Fibroblast of gingiva (primary cell): Measurements from ENCODE around the gene CYP19A1.
"Not testable (repeated sequence)": the region's sequence is repeated elsewhere in the genome, so short reads cannot be mapped to it uniquely, and the experiment has no call there.

Experiments
- DNase-seq: peaks from one replicate; pipeline ENCODE4 v3.0.0-alpha.2; 2011; ENCODE audit warnings: low read depth

The CYP19A1 gene

DNA sequence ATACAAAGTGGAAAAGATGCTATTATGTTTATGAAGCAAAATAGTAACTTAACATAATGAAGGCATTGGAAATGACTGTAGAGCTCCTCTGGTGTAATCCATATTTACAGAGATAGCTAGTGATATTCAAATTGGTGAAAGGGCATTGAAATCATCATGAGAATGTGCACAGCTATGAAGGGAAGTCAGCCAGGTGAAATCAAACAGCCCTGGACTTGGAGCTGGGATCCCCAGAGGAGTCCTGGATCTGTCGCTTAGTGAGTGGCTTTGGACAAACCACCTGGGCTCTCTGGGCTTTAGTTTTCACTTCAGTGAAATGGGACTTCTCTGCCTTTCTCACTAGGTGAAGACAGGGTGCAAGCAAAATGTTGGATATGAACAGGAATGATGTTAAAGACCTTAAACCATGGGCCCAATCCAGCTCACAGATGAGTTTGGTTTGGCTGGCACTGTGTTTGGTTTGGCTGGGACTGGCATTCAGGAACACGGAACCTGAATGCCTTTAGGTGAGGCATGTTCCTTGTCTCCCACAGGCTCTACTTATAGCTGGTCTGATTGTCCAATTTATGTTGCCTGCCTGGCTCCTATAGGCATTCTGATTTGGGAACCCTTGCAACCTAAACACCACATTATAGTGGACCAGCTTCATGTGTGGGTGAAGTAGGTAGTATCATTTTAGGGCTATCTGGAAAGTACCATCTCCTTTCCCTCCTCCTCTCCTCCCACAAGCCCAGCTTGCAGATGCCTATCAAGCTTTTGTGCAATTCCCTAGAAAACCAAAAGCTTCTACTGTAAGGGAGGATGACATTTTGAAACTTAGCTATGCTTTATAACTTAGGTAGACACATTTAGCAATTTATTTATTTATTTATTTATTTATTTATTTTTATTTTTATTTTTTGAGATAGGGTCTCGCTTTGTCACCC lies 133.1 kb downstream of the CYP19A1 start:
- DNase-seq = no peak

DNA sequence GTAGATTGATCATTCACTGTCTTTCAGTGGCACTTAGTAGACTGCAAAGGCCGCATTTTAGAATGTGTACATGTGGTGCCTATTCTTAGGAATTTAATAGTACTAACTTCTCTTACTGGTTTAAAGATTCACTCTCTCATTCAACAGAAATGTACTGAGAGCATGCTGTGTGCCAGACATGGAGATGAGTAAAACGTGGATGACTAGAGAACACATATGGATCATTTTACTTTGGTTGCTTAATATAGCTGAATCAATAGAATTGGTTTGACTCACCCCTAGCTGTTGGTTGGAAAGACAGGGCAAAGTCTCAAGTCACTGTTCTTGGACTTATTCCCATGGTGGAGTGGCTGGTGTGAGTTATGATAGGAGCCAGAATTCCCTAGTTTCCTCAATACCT lies 134.6 kb downstream of the CYP19A1 start:
- peak; percentile 97 for DNase-seq

DNA sequence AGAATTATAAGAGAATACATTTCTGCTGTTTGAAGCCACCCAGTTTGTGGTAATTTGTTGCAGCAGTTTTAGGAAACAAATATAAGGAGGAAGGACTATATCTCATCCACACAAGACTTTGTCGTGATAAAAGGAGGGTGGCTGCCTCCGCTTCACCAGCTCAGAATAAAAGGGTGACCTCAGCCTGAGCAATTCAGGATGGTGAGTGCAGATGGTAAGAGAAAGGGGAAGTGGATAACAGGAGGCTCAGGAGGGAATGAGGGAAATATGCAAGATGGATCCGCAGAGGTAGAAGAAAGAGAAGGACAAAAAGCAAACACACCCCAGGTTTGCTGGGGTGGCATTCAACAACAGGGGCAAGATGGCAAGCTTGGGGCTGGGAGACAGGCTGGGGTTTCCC lies 135.6 kb downstream of the CYP19A1 start:
- no peak for DNase-seq

DNA sequence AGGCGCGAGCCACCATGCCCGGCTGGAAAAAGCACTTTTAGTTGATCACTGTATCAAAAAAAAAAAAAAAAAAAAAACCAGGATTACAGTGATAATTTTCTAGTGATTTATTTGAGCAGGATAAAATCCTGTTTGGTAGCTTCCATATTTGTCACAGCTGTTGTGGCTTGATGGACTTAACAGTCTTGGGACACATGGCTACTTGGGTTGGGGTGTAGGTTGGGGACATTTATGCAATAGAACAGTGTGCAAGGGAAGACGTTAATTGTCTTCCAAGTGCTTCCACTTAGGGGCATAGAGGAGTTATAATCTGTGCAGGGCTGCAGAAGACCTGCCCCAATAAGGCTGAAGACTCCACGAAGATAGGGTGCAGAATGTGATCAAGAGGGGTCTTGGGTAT lies 136.8 kb downstream of the CYP19A1 start:
- no peak for DNase-seq

DNA sequence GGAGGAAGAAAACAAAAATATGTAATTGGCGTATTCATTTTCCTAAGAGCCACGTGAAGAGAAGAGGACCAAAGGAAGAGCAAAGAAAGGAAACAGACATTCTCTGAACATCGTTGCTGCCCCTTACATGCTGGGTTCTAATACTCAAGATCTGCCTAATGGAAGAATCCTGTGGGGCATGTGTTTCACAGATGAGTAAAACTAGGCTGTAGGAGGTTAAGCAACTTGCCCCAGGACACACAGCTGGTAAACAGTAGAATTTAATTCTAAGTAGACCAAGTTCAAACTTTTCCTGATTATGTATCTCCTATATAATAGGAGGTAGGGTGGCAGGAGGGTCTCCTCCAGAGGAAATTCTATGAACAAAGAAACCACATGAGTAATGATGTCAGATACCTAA lies 137.6 kb downstream of the CYP19A1 start:
- peak; percentile 67 for DNase-seq

DNA sequence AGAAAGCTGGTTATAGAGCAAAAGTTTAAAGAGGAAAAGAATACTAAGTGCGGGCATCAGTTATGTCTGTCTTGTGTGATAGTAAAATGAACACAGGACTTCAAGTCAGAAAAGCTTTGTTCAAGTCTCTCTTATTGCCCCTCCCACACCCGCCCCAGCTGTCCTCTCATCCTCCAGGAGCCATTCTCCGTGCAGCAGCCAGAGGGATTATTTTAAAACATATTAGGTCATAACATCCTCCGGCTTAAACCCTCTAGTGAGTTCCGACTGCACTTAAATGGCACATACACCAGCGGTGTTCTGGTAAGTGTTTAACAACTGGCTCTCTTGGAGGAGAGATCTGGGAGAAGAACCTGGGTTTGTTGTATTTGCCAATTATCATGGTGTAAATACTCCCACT lies 138.9 kb downstream of the CYP19A1 start:
- DNase-seq = no peak

DNA sequence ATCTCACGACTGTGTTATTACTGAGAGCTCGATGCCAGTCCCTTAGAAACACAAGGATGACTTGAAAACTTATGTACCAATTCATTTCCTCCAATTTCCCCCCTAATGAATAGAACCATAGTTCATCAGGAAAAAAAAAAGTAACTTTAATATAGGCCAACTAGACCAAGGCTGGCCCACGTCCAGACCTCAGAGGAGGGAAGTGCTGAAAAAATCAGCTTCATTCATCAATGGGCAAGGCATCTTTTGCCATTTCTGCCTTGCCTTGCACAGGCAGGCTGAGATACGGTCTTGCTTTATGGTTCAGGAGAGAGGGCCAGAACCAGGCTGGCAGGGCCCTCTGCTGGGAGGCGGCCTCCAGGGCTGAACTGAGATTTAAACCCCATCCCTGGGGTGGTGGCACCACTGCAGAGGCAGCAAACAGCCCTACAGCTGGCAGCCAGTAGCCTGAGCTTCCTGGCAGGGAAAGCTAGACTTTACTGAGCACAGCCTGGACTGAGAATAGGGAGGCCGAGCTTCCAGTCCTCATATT lies 139.6 kb downstream of the CYP19A1 start:
- peak; percentile 67 for DNase-seq

DNA sequence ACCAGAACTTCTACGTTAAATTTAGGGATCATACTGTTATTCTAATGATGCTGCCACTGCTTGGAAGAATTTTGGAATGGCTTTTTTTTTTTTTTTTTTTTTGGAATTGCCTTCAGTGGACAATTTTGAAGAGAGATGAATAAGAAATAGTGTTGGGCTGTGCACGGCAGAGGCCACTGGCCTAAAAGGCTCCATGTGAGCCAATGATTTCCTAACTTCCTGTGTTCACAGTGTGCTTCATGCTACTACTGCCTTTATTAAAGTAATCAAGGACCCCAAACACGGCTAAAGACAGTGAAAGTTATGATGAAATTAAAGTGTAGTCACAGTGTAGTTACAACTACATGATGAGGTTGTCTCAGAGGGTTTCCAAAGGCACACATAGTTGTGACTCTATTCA lies 142.9 kb downstream of the CYP19A1 start:
- DNase-seq = peak; percentile 40

DNA sequence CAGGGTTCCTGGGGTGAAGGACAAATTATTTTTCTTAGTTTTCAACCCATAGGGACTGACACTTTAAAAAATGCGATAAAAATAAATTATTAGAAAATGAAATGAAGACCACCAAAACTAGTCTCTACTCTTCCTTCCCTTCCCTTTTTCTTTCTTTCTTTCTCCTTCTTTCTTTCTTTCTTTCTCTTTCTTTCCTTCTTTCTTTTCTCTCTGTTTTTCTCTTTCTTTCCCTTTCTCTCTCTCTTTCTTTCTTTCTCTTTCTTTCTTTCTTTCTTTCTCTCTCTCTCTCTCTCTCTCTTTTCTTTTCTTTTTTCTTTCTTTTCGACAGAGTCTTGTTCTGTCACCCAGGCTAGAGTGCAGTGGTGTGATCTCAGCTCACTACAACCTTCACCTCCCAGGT lies 144.4 kb downstream of the CYP19A1 start:
- no peak for DNase-seq

DNA sequence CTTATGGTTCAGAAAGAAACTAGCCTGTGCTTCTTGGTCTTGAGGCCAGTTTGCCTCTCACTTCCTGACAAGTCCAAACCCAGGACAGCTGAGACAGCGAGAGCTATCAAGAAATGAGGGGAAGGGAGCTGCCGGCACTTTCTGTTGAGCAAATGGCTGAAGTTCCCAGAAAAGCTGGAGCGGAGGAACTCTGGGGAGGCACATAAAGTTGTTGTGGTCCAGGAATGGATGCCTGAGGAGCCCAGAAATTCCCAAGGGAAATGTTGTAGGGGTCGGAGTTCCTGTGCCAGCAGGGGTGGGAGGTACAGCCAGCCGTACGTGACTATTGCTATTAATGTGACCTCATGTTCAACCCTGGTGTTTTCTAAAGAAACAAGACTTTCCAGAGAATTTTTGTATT lies 144.9 kb downstream of the CYP19A1 start:
- DNase-seq = peak; percentile 17

DNA sequence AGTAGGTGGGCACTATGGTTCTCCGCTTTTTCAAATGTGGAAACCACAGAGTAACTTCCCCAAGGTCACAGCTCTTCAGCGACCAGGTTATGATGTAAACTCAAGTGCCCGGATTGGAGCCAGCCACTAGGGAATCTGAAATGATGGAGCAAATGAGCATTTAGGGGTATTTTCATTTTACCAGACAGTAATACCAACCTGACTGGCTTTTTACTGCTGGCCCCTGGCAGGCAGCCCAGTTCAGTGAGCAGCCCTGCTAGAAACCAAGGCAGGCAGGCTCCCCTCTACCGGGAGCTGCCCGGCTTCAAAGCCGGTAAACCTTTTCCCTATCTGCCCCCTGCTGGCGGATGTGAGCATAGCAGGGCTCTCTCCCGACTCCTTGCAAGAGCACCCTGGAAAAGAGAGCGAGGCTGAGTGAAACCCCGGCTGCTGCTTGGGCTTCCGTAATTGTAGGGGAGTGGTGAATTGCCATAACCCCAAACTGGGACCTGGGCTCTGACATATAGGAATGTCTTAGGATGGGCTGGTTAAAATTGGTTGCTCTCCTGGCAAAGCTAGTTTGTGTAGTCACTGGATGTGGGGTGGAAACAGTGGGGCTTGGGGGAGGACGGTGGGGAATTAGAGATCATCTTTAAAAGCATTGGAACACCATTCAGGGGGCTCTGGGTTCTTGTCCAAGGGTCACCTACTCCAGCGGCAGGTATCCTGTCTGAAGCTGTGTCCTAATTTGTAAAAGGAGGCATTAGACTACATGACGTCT lies 145.7 kb downstream of the CYP19A1 start:
- DNase-seq = peak; percentile 80

DNA sequence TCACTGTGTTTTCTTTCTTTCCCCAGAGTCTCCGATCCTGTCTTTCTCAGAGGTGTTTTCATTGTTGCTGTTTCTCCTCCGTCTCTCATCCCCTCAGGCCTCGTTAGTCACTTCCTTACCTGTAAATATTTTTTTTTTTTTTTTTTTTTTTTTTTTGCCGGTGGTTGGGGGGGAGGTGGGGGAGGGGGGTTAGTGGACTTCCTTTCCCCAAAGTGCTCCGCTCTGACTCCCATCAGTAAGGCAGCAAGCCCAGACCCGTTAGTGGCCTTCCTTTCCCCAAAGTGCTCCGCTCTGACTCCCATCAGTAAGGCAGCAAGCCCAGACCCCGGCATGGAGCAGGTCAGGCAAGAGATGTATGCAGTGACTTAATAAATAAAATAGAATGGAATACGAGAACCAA lies 146.6 kb downstream of the CYP19A1 start:
- DNase-seq = no peak

DNA sequence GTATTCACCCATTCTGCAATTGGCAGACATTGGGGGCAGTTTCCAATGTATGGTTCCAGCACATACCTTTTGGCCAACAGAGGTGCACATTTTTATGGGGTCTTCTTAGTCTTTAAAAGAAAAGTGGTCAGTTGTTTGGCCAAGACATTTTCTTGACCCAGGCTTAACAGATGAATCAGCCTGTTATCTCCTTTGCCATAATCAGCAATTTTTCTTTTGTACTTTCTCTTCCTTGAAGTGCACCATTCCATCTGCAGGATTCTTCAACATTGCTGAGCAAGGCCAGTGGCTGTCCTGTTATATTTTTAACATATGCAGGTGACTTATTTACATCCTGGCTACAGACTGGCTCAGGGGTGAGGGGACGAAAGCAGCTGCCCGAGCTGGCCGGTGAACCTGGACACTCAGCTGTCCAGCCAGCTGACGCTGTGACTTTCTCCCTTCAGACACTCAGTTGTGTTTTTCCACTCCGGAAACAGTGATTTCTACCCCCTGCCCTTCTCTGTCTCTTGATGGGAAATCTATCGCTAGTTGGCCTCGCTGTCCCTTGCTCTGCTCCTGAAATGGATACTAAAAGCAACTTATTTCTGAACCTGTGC lies 147.2 kb downstream of the CYP19A1 start:
- DNase-seq = no peak

DNA sequence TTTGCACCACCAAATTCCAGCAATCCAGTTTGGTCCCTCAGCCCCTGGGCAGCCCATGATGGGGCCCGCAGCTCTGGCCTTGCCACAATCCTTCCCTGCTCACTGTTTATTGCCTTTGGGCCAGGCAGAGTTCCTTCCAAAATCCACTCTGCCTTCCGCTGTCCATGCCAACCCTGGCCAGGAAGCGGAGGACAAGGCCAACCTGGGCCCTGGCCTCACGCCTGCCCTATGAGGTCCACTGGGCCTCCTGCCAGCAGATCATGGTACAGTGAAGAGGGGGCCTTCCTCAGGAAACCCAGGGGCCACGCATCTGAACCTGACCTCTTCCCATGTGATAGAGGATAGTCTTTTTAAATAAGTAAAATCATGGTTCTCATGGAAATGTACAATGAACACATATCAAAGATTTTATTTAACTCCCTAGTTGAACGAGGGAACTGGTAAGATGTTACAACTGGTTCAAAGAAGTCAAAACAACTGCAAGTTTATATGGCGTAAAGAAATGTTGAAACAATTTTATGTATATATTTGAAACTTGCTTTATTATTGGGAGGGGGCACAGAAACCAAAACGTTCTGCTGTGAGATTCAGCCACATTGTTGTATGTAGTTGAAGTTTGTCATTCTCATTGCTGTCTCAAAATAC lies 147.8 kb downstream of the CYP19A1 start:
- DNase-seq = no peak

DNA sequence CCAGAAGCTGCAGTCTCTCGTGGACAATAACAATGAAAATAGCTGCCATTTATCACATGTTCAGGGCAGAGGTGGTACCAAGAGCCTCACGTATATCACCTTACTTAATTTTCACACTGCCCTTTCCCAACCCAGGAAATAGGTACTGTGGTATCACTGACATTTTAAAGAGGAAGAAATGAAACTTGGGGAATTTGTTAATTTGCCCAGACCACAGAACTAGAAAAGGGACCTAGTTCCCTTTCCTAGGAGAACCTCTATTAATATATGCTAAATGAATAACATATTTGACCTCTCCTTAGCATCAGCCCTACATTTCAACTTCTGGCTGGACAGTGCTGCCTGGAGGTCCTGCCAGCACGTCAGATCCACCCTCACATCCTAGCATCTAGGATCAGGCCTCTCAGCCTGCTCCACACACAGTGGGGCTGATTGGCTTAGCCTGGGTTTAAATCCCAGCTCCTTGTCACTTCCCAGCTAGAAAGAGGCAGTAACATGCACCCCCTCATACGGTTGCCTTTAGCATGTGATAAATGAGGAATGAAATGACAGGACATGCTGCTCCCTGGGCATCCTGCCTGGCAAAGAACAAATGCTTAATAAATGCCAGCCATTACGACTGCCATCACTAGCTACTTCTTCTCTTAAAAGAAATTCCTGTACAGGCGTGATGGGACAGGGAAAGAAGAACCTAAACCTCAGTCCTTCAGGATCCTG lies 148.6 kb downstream of the CYP19A1 start:
- DNase-seq = no peak

DNA sequence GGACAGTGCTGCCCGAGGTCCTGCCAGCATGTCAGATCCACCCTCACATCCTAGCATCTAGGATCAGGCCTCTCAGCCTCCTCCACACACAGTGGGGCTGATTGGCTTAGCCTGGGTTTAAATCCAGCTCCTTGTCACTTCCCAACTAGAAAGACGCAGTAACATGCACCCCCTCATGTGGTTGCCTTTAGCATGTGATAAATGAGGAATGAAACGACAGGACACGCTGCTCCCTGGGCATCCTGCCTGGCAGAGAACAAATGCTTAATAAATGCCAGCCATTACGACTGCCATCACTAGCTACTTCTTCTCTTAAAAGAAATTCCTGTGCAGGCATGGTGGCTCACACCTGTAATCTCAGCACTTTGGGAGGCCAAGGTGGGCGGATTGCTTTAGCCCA lies 149.6 kb downstream of the CYP19A1 start:
- not testable (repeated sequence) for DNase-seq

DNA sequence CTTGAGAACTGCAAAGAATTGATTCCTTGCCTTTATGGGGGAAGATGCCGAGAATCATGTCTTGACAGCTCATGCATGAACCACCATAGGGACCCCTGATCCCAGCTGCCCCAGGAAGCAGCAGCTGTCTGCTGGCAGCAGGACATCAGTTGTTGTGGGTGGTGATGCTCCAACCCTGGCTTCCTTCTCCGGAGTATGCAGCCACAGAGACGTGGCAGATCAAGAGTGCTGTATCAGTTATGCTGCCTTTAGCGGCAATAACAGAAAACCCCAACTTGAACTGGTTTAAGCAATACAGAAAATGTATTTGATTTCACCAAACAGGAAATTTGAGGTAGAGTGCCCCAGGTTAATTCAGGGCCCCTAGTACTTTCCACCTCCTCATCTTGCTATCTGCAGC lies 151.5 kb downstream of the CYP19A1 start:
- DNase-seq = no peak

DNA sequence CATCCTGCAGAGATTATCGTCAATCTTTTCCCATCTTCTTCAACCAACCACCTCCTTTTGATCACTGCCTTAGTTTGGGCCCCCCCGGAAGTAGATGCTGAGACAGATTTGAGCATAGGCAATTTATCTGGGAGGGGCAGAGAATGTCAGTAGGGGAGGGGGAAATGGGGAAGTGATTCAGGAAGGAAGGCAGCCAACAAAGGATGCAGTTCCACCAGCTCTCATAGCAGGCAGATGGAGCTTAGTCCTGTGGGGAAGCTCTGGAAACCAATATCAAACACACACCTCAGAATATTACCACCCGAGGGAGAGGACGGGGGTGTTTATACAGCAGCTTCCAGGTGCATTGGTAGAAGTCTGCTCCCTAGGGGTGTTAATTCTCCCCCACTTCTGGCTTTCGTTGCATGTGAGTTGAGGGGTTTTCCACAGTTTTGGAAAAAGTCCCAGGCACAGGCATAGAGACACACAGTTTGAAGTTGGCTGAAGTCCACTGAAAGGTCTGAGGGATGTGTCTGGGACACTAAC lies 152.2 kb downstream of the CYP19A1 start:
- no peak for DNase-seq

DNA sequence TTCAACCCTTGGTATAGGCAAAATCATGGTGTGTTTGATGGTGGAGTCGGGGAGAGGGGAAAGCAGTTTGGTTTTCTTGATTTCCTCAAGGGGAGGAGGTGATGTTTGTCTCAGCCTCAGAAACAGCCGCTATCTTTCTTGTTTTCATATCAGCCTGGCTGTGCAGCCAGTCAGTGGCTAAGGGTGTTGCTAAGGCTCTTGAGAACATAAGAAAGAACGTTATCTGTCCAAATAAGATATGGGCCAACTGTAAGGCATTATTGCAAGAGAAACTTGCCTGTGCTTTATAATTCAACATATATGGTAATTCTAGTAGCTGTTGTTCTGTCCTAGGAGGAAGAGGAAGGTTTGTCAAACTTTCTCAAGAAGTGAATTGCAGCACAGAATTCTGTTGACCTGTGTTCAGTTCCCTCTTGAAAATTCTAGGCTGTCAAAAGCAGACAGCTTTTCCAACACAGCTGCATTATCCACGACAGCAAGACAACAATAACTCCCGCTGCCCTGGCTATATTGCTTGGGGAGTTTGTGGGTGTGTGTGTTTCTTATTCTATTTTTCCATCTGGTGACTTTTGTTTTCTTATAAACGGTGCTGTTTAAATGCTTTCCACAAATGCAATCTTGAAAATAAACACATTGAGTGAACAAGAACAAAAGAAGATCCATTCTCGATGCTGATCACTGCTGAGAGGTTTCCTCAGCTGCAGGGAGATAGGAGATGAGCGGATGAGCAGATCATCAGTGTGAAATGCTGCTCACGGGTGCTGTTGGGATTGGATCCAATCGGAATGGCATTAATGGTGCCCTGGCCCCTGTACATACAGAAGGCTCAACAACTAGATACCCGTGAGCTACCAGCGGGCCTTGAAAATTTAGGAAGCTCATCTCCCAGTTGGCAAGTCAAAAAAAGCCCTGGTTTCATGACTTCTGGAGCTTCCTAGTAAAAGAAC lies 152.9 kb downstream of the CYP19A1 start:
- DNase-seq = no peak

DNA sequence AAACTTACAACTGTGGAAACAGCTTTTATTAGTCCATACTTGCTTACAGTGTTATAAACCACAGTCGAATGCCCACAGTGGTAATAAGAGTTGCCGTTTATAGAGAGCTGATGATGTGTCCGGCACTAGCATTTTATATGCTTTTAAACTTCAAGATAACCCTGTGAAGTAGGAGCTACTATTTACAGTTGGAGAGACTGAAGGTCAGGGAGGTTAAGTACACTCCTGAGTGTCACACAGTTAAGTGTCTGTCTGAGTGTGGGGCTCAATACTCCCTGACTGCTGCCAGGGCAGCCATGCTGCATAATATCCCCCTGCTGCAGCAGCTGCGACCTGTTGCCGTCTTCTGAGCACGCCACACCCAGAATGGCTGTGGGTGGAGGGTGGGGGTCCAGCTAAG lies 153.8 kb downstream of the CYP19A1 start:
- DNase-seq = no peak
